ENCODE data around the gene SORCS2. TPM values are rescaled to one million over a fixed set of nuclear protein-coding genes. Genes with fewer than 3 reads are reported as not detected.

SORCS2 gene
- total RNA-seq, 1 experiment from 2014 or later = 4.1 TPM

DNA sequence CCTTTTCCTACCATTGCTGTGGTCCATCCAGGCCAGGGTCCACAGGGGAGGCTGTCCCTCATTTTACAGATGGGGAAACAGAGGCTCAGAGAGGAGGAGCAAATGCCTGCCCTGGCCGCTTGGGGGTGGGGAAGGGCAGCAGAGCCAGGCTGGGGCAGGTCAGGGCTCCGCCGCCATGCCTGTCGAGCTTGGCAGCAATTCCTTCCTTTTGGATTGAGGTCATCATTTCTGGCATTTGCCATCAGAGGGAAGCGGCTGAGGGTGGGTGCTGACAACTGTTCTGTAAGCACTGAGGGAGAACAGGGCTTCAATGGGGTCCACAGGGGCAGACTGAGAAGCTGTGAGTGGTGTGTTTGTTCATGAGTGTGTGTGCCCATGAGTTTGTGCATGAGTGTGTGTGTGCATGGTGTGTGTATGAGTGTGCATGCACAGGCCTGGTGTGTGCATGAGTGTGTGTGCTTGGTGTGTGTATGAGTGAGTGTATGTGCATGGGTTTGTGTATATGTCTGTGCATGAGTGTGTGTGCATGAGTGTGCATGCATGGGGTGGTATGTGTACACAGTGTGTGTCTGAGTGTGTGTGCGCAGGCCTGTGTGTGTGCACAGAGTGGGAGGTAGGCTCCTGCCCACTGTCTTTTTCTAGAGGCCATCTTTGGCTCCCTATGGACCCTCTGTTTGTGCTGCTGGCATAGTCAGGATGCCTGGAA, 115.2 kb downstream of the SORCS2 start:
- Histone ChIP-seq H3K9ac (ENCODE audit: low read length) (no peak overlapping the region), H3K4me1 (ENCODE audit: insufficient read depth, low read length) (no peaks in the 10 kb centered on the region), H3K36me3 (ENCODE audit: low read depth, low read length) (no peaks in the 10 kb centered on the region), H2AFZ (ENCODE audit: low read length) (no peak overlapping the region), H3K4me2 (ENCODE audit: low read length) (no peak overlapping the region), H3K27ac (ENCODE audit: low read length) (no peak overlapping the region), H3K9me3 (ENCODE audit: low read length) (no peaks in the 10 kb centered on the region), H3K4me3 (ENCODE audit: low read length) (no peak overlapping the region), H3F3A (ENCODE audit: low read length, unreplicated experiment) (no peaks in the 10 kb centered on the region), H3K79me2 (ENCODE audit: low read length) (no peaks in the 10 kb centered on the region), H4K20me1 (ENCODE audit: low read length) (no peaks in the 10 kb centered on the region), H3K9me2 (replicated peaks; ENCODE audit: low read length) (no peaks in the 10 kb centered on the region), H3K27me3 (ENCODE audit: low read length) (no peaks in the 10 kb centered on the region)
- DNase-seq (no peak), ATAC-seq (no peak)
- BruUV-seq (replicated peaks) = no TSS peak
- ChIA-PET CTCF (no interaction called here), POLR2A (ENCODE audit: unreplicated experiment) (no interaction called here)
- intact Hi-C loops (cut with micrococcal nuclease) = no loop called here
- TF ChIP-seq EZH2 (IDR thresholded peaks at IDR 0.05; ENCODE audit: low read length, unreplicated experiment) = no peak
- no peak for TF ChIP-seq EZH2phosphoT487 (IDR thresholded peaks at IDR 0.05; ENCODE audit: borderline replicate concordance, low read length)
- no peak for TF ChIP-seq CTCF (conservative IDR thresholded peaks at IDR 0.05; ENCODE audit: low read depth, low read length)

- Histone ChIP-seq H4K20me1 (ENCODE audit: low read length) (no peaks in the 10 kb centered on the region), H3K27me3 (ENCODE audit: low read length) (no peaks in the 10 kb centered on the region), H3K9ac (ENCODE audit: low read length) (no peak overlapping the region), H3K4me2 (ENCODE audit: low read length) (no peak overlapping the region), H2AFZ (ENCODE audit: low read length) (no peak overlapping the region), H3K9me3 (ENCODE audit: low read length) (no peaks in the 10 kb centered on the region), H3F3A (ENCODE audit: low read length, unreplicated experiment) (no peaks in the 10 kb centered on the region), H3K9me2 (replicated peaks; ENCODE audit: low read length) (no peaks in the 10 kb centered on the region), H3K4me3 (ENCODE audit: low read length) (no peak overlapping the region), H3K27ac (ENCODE audit: low read length) (no peak overlapping the region), H3K36me3 (ENCODE audit: low read depth, low read length) (no peaks in the 10 kb centered on the region), H3K4me1 (ENCODE audit: insufficient read depth, low read length) (no peaks in the 10 kb centered on the region), H3K79me2 (ENCODE audit: low read length) (no peaks in the 10 kb centered on the region)
- intact Hi-C loops (cut with micrococcal nuclease) = no loop called here
- CTCF ChIA-PET = no interaction called here
- TF ChIP-seq EZH2phosphoT487 (IDR thresholded peaks at IDR 0.05; ENCODE audit: borderline replicate concordance, low read length) = no peak
- no peak for TF ChIP-seq EZH2 (IDR thresholded peaks at IDR 0.05; ENCODE audit: low read length, unreplicated experiment)
- TF ChIP-seq CTCF (conservative IDR thresholded peaks at IDR 0.05; ENCODE audit: low read depth, low read length) = no peak
- no TSS peak for BruUV-seq (replicated peaks)
- no peak for ATAC-seq
- POLR2A ChIA-PET (ENCODE audit: unreplicated experiment) = no interaction called here
- DNase-seq = no peak
Measured at GRCh38 chr4:7309181-7309580, 116.8 kb downstream of the SORCS2 start.

GRCh38 chr4:7309636-7310390, 117.5 kb downstream of the SORCS2 start:
- ChIA-PET POLR2A (ENCODE audit: unreplicated experiment) (no interaction called here), CTCF (no interaction called here)
- no peak overlapping the region for H3K9ac ChIP-seq (ENCODE audit: low read length)
- no peaks in the 10 kb centered on the region for H3F3A ChIP-seq (ENCODE audit: low read length, unreplicated experiment)
- H3K27ac ChIP-seq (ENCODE audit: low read length) = no peak overlapping the region
- H3K79me2 ChIP-seq (ENCODE audit: low read length) = no peaks in the 10 kb centered on the region
- no peaks in the 10 kb centered on the region for H3K27me3 ChIP-seq (ENCODE audit: low read length)
- no peaks in the 10 kb centered on the region for H3K9me3 ChIP-seq (ENCODE audit: low read length)
- no peak overlapping the region for H2AFZ ChIP-seq (ENCODE audit: low read length)
- DNase-seq (no peak), ATAC-seq (no peak)
- H3K4me1 ChIP-seq (ENCODE audit: insufficient read depth, low read length) = no peaks in the 10 kb centered on the region
- TF ChIP-seq EZH2phosphoT487 (IDR thresholded peaks at IDR 0.05; ENCODE audit: borderline replicate concordance, low read length) = no peak
- no peak for TF ChIP-seq EZH2 (IDR thresholded peaks at IDR 0.05; ENCODE audit: low read length, unreplicated experiment)
- TF ChIP-seq CTCF (conservative IDR thresholded peaks at IDR 0.05; ENCODE audit: low read depth, low read length) = no peak
- no peak overlapping the region for H3K4me3 ChIP-seq (ENCODE audit: low read length)
- no peaks in the 10 kb centered on the region for H3K9me2 ChIP-seq (replicated peaks; ENCODE audit: low read length)
- no TSS peak for BruUV-seq (replicated peaks)
- H3K36me3 ChIP-seq (ENCODE audit: low read depth, low read length) = no peaks in the 10 kb centered on the region
- H3K4me2 ChIP-seq (ENCODE audit: low read length) = no peak overlapping the region
- no peaks in the 10 kb centered on the region for H4K20me1 ChIP-seq (ENCODE audit: low read length)
- intact Hi-C loops (cut with micrococcal nuclease) = no loop called here

Measured in PC-3 (cell line).